Measurements from ENCODE around the gene MDN1. TPM values are rescaled to one million over a fixed set of nuclear protein-coding genes. Genes with fewer than 3 reads are reported as not detected.

Gene MDN1
- total and polyA plus RNA-seq, 2 of the 8 experiments (the other 6 are each of a cell fraction or from before 2014, with no cell fraction given), result 53.5 to 179 TPM

GRCh38 chr6:89711801-89712200 lies 107.8 kb downstream of the MDN1 start:
- 93% methylated on average over 3 of the region's 3 CpGs; no CpG with 5 or more reads in 1 of the 2 experiments for WGBS, 2 experiments (ENCODE audit: extremely low coverage in 1 of 2, insufficient coverage in 1 of 2, insufficient read length in 1 of 2, insufficient replicate concordance in 2 of 2, low coverage in 1 of 2, low lambda C conversion rate in 2 of 2, missing lambda C conversion rate in 1 of 2)
- Histone ChIP-seq H2AFZ (ENCODE audit: low read length) (no peak overlapping the region), H3K56ac (replicated peaks; ENCODE audit: insufficient read length, low read depth, low read length) (no peak overlapping the region), H2BK5ac (ENCODE audit: low read depth, low read length) (no peak overlapping the region), H3K36me3 (ENCODE audit: control insufficient read depth in 2 of 4, insufficient read depth in 4 of 4, low read length in 3 of 4) (peaks cover 46 to 96% (median 87%) of the 10 kb centered on the region in 4 experiments), H3K4me1 (replicated peaks in 1 of 4; ENCODE audit: control insufficient read depth in 3 of 4, insufficient read depth in 4 of 4, low read length in 3 of 4) (no peaks in the 10 kb centered on the region), H4K8ac (ENCODE audit: extremely low read depth, insufficient read depth, low read length) (no peak overlapping the region), H3K14ac (ENCODE audit: insufficient read length) (no peak overlapping the region), H4K5ac (ENCODE audit: insufficient read length, low read depth, low read length) (no peak overlapping the region), H3K23ac (ENCODE audit: insufficient read length) (no peak overlapping the region), H3K79me2 (ENCODE audit: control insufficient read depth in 1 of 2, insufficient read depth in 2 of 2, low read length in 2 of 2) (no peaks in the 10 kb centered on the region), H3K27me3 (replicated peaks in 1 of 4; ENCODE audit: control insufficient read depth in 3 of 4, extremely low read depth in 1 of 4, insufficient read depth in 3 of 4, low read length in 3 of 4) (no peaks in the 10 kb centered on the region), H3K23me2 (ENCODE audit: low read depth, low read length) (no peaks in the 10 kb centered on the region), H3K9me3 (ENCODE audit: insufficient read depth in 2 of 2, low read depth in 1 of 2, low read length in 1 of 2) (no peaks in the 10 kb centered on the region), H2BK12ac (ENCODE audit: low read depth, low read length) (no peak overlapping the region), H4K91ac (replicated peaks; ENCODE audit: insufficient read length, low read length) (no peak overlapping the region), H2BK120ac (replicated peaks; ENCODE audit: low read depth, low read length) (no peak overlapping the region), H3K4me2 (ENCODE audit: insufficient read depth in 1 of 2, low read depth in 2 of 2, low read length in 2 of 2) (no peak overlapping the region), H3K18ac (ENCODE audit: extremely low read depth, low read length) (no peak overlapping the region), H3K27ac (ENCODE audit: low read depth, low read length) (no peak overlapping the region), H3K4ac (replicated peaks; ENCODE audit: insufficient read length, low read depth, low read length) (no peak overlapping the region), H3K4me3 (ENCODE audit: extremely low read depth in 1 of 4, insufficient read depth in 2 of 4, low read depth in 3 of 4, low read length in 4 of 4) (no peak overlapping the region), H2BK15ac (ENCODE audit: low read length) (no peak overlapping the region), H3K79me1 (ENCODE audit: low read depth, low read length) (no peaks in the 10 kb centered on the region), H2AK5ac (ENCODE audit: low read depth, low read length) (no peak overlapping the region), H3K9ac (replicated peaks in 1 of 4; ENCODE audit: extremely low read depth in 1 of 4, low read depth in 3 of 4, low read length in 3 of 4) (no peak overlapping the region), H2BK20ac (ENCODE audit: low read length) (no peak overlapping the region), H4K20me1 (replicated peaks in 1 of 2; ENCODE audit: control insufficient read depth in 1 of 2, insufficient read depth in 2 of 2, low read length in 2 of 2) (no peaks in the 10 kb centered on the region)
- no peak for FAIRE-seq
- ChIA-PET CTCF (ENCODE audit: partially characterized antibody) (interaction anchor here (1.0 kb wide), 1 partner anchor 73 kb away, joined by 3 read pairs; the partner anchor contains the start of gene LYRM2), POLR2A (ENCODE audit: partially characterized antibody) (interaction anchor here (1.1 kb wide), 1 partner anchor 29 kb away, joined by 3 read pairs; no protein-coding TSS in a partner anchor)
- TF ChIP-seq POLR2AphosphoS5 (IDR thresholded peaks at IDR 0.05; ENCODE audit: low read depth, low read length) (no peak), MAFK (IDR thresholded peaks at IDR 0.05; ENCODE audit: low read depth, low read length) (no peak), ZNF274 (IDR thresholded peaks at IDR 0.05; ENCODE audit: borderline replicate concordance, extremely low read depth, low read length) (no peak), SIRT6 (IDR thresholded peaks at IDR 0.05; ENCODE audit: low read length) (no peak), FOSL1 (IDR thresholded peaks at IDR 0.05; ENCODE audit: insufficient read depth, low read depth, low read length) (no peak), RFX5 (IDR thresholded peaks at IDR 0.05; ENCODE audit: borderline replicate concordance, low read depth, low read length) (no peak), EP300 (IDR thresholded peaks at IDR 0.05; ENCODE audit: borderline replicate concordance in 1 of 2, low read depth in 2 of 2, low read length in 2 of 2) (no peak), NANOG (IDR thresholded peaks at IDR 0.05; ENCODE audit: insufficient read depth, low read depth, low read length, poor library complexity, severe bottlenecking) (no peak), GABPA (IDR thresholded peaks at IDR 0.05; ENCODE audit: borderline replicate concordance, insufficient read depth, low read length) (no peak), CTBP2 (IDR thresholded peaks at IDR 0.05; ENCODE audit: borderline replicate concordance, insufficient read depth, insufficient read length, low read length) (no peak)
- no peak for DNase-seq (ENCODE audit: low read depth in 1 of 2, low spot score in 2 of 2)
